Aortic smooth muscle cell (primary cell): ENCODE measurements around the gene NCAPG. TPM values are rescaled to one million over a fixed set of nuclear protein-coding genes. Genes with fewer than 3 reads are reported as not detected.

Experiments
- total RNA-seq: library from RNA; depleted of rRNA; stranded (reverse); fragments of >200 nt; gene quantifications from 2 replicates; pipeline ENCODE4 v1.2.3, GENCODE V29; 2014

Gene NCAPG, protein sequence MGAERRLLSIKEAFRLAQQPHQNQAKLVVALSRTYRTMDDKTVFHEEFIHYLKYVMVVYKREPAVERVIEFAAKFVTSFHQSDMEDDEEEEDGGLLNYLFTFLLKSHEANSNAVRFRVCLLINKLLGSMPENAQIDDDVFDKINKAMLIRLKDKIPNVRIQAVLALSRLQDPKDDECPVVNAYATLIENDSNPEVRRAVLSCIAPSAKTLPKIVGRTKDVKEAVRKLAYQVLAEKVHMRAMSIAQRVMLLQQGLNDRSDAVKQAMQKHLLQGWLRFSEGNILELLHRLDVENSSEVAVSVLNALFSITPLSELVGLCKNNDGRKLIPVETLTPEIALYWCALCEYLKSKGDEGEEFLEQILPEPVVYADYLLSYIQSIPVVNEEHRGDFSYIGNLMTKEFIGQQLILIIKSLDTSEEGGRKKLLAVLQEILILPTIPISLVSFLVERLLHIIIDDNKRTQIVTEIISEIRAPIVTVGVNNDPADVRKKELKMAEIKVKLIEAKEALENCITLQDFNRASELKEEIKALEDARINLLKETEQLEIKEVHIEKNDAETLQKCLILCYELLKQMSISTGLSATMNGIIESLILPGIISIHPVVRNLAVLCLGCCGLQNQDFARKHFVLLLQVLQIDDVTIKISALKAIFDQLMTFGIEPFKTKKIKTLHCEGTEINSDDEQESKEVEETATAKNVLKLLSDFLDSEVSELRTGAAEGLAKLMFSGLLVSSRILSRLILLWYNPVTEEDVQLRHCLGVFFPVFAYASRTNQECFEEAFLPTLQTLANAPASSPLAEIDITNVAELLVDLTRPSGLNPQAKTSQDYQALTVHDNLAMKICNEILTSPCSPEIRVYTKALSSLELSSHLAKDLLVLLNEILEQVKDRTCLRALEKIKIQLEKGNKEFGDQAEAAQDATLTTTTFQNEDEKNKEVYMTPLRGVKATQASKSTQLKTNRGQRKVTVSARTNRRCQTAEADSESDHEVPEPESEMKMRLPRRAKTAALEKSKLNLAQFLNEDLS
- 16.3 and 27.2 TPM in 2 replicates for total RNA-seq

GRCh38 chr4:17810260-17811077 is at the start of gene NCAPG, which contains the start of gene DCAF16:
TSS of gene NCAPG (plus strand) at chr4:17810979. CDS start at chr4:17811078, 99 bp downstream.
TSS of gene DCAF16 (minus strand) at chr4:17810757. CDS start at chr4:17804141, 6,616 bp downstream.

DNA sequence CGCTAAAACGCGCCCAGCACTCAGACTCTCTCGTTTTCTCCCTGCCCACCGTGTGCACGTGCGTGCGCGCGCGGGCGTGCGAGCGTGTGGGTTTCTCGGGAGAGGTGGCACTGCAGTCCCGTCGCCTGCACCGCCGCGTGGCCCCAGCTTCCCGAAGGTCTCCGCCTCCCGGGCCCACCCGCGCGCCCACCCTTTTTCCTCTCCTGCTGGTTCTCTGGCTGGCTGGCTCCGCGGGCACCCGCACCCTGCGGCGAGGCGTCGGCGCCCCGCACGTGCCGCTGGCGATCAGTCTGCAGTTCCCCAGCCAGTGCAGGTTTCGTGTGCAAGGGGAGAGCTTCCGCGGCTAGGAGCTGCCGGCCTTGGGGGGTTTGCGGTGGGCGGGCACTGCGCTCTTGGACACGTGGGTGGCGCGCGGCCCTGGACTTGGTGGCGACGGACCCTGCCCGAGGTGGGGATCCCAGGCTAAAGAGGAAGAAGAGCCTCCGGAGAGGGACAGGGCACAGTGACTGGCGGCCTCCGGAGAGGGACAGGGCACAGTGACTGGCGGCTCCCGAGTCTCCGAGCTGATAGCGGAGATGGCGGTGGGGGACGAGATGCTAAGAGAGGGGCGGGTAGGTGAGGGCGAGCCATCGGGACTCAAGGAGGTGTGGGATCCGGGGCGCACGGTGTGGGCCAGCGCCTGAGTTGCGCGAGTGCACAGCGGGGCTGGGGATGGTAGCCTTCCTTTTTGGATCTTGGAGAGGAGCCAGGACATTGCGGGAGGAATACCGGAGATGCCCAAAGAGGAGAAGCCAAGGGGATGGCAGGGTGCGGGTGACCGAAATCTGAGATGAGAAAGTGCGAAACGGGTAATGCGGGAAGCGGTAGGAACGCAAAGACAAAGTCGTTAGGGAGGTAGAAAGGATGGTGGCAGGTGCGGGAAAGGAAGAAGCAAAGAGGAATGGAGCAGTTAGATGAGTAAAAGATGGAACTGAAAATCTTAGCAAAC is 29.2 kb upstream of the NCAPG start, which contains the start of gene FAM184B:
TSS of gene FAM184B (minus strand) at position 322 of the 988 bp plus-strand sequence. CDS start 322 bp downstream, outside the sequence.

Other genes with a start within 250 kb of the NCAPG start
- gene LAP3, start 233.8 kb upstream of the NCAPG start, total RNA-seq, result 119 and 135 TPM in 2 replicates
- gene MED28, start 196.3 kb upstream of the NCAPG start, total RNA-seq, result 7.4 and 9.9 TPM in 2 replicates
- gene FAM184B, start 29.4 kb upstream of the NCAPG start, total RNA-seq, result not detected in 2 replicates
- 20.5 and 23.0 TPM in 2 replicates for gene DCAF16, start 222 bp upstream of the NCAPG start, total RNA-seq
- 8.1 and 9.9 TPM in 2 replicates for gene LCORL, start 210.8 kb downstream of the NCAPG start, total RNA-seq